Neural cell (in vitro differentiated cells): Measurements from ENCODE around the gene IYD. TPM values are rescaled to one million over a fixed set of nuclear protein-coding genes. Genes with fewer than 3 reads are reported as not detected.

ENCODE experiments used
- H2AFZ ChIP-seq: fragments of 200-600, 300-800 bp; sonication (generic), shearing (Covaris generic); 2 replicates; pipeline ENCODE4 v1.6.0; 2014; ENCODE audit warnings: low read depth, mild to moderate bottlenecking, antibody characterized with exemption, low read length, moderate library complexity
- H3F3A ChIP-seq: fragments of 200-600 bp; shearing (Covaris generic); 2 replicates; pipeline ENCODE4 v1.6.1; 2016; ENCODE audit warnings: mild to moderate bottlenecking, moderate library complexity, mixed read lengths, antibody characterized with exemption, low read length; ENCODE audit not compliant: insufficient read depth, poor library complexity, severe bottlenecking
- H3K27ac ChIP-seq: fragments of 200-600, 300-800 bp; sonication (generic), shearing (Covaris generic); 2 replicates; pipeline ENCODE4 v1.5.1; 2014; ENCODE audit warnings: mild to moderate bottlenecking, low read length, moderate library complexity
- H3K27me3 ChIP-seq: fragments of 300-800, 200-600 bp; sonication (generic), shearing (Covaris generic); 2 replicates; pipeline ENCODE4 v1.6.0; 2014; ENCODE audit warnings: mild to moderate bottlenecking, low read depth, low read length, moderate library complexity; ENCODE audit not compliant: insufficient read depth
- H3K36me3 ChIP-seq: fragments of 300-800, 200-600 bp; sonication (generic), shearing (Covaris generic); 2 replicates; pipeline ENCODE4 v1.5.1; 2014; ENCODE audit warnings: mild to moderate bottlenecking, antibody characterized with exemption, low read length, moderate library complexity; ENCODE audit not compliant: insufficient read depth
- H3K4me2 ChIP-seq: fragments of 300-800, 200-600 bp; sonication (generic), shearing (Covaris generic); 2 replicates; pipeline ENCODE4 v1.6.0; 2014; ENCODE audit warnings: mild to moderate bottlenecking, low read length
- H3K4me3 ChIP-seq: fragments of 300-800, 200-600 bp; sonication (generic), shearing (Covaris generic); 2 replicates; pipeline ENCODE4 v1.5.1; 2014; ENCODE audit warnings: mild to moderate bottlenecking, low read length, moderate library complexity
- H3K79me2 ChIP-seq: fragments of 200-600 bp; shearing (Covaris generic); replicated peaks from 2 replicates; pipeline ENCODE4 v1.6.0; 2014; ENCODE audit warnings: mild to moderate bottlenecking, low read length, moderate library complexity; ENCODE audit not compliant: insufficient read depth
- H3K9ac ChIP-seq: fragments of 300-800, 200-600 bp; sonication (generic), shearing (Covaris generic); 2 replicates; pipeline ENCODE4 v1.6.1; 2016; ENCODE audit warnings: mild to moderate bottlenecking, low read length, mixed read lengths
- H3K9me2 ChIP-seq: fragments of 200-600 bp; shearing (Covaris generic); 2 replicates; pipeline ENCODE4 v1.6.1; 2016; ENCODE audit warnings: mild to moderate bottlenecking, low read length, mixed read lengths; ENCODE audit not compliant: insufficient read depth
- H3K9me3 ChIP-seq: fragments of 200-600, 300-800 bp; sonication (generic), shearing (Covaris generic); 2 replicates; pipeline ENCODE4 v1.6.1; 2016; ENCODE audit warnings: mild to moderate bottlenecking, mixed run types, low read length, moderate library complexity, mixed read lengths
- H4K20me1 ChIP-seq: fragments of 200-600 bp; shearing (Covaris generic); 2 replicates; pipeline ENCODE4 v1.6.1; 2016; ENCODE audit warnings: mild to moderate bottlenecking, mixed run types; ENCODE audit not compliant: insufficient read depth
- EP300 ChIP-seq: fragments of 450-650 bp; conservative IDR thresholded peaks from 2 replicates; pipeline ENCODE4 v1.6.1; 2014; ENCODE audit warnings: antibody characterized with exemption, mild to moderate bottlenecking, moderate library complexity; ENCODE audit not compliant: poor library complexity, severe bottlenecking
- EZH2 ChIP-seq: fragments of 200-600, 300-800 bp; shearing (Covaris generic), sonication (generic); IDR thresholded peaks from 2 replicates; pipeline ENCODE4 v1.6.1; 2014; ENCODE audit warnings: antibody characterized with exemption, low read length, borderline replicate concordance, mild to moderate bottlenecking; ENCODE audit not compliant: insufficient read depth, poor library complexity, severe bottlenecking
- MXI1 ChIP-seq: fragments of 450-650 bp; conservative IDR thresholded peaks from 2 replicates; pipeline ENCODE4 v1.6.1; 2014; ENCODE audit warnings: antibody characterized with exemption, mild to moderate bottlenecking; ENCODE audit not compliant: poor library complexity, severe bottlenecking
- POLR2AphosphoS5 ChIP-seq: IDR thresholded peaks from 2 replicates; pipeline ENCODE4 v1.6.1; 2012
- RAD21 ChIP-seq: fragments of 450-650 bp; conservative IDR thresholded peaks from 2 replicates; pipeline ENCODE4 v1.6.1; 2014; ENCODE audit warnings: antibody characterized with exemption, mild to moderate bottlenecking, moderate library complexity
- SMC3 ChIP-seq: fragments of 450-650 bp; conservative IDR thresholded peaks from 2 replicates; pipeline ENCODE4 v1.6.1; 2014; ENCODE audit warnings: antibody characterized with exemption, mild to moderate bottlenecking, moderate library complexity; ENCODE audit not compliant: poor library complexity
- TAF1 ChIP-seq: IDR thresholded peaks from 2 replicates; pipeline ENCODE4 v1.6.1; 2012; ENCODE audit warnings: low read depth
- polyA plus RNA-seq: library from polyadenylated mRNA; depleted of rRNA; stranded (reverse); fragments of >200 nt; gene quantifications from 2 replicates; pipeline ENCODE4 v1.2.3, GENCODE V29; 2014
- TF ChIP-seq, protein P1 (sequence below): fragments of 450-650 bp; IDR thresholded peaks from 2 replicates; pipeline ENCODE4 v1.5.1; 2014; ENCODE audit warnings: antibody characterized with exemption, mild to moderate bottlenecking, moderate library complexity; ENCODE audit not compliant: poor library complexity, severe bottlenecking
- TF ChIP-seq, protein P2 (sequence below): IDR thresholded peaks from 2 replicates; pipeline ENCODE4 v1.6.1; 2012; ENCODE audit warnings: borderline replicate concordance

The IYD gene
- polyA plus RNA-seq, 1 donor from 2014 or later = not detected

DNA sequence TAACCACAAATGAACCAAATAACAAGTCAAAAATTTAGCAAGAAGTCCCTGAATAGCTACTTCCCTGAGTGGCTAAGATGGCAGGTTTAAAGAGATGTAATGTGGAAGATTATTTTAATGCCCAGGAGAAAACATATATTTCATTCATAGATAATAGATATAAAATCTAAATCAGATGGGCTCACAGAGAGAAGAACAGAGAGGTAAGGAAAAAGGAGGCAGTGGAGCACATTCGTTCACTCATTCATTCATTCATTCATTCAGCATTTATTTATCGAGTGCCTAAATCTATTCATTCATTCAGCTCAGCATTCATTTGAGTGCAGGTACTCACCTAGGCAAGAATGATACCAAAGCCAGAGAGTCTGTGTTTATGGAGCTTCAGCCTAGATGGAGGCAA lies 32.1 kb upstream of the IYD start:
- H3K9me2 ChIP-seq = no peaks in the 10 kb centered on the region
- no peak overlapping the region for H2AFZ ChIP-seq
- no peaks in the 10 kb centered on the region for H3K36me3 ChIP-seq
- H3K4me3 ChIP-seq = no peak overlapping the region
- no peak overlapping the region for H3K27ac ChIP-seq
- no peak overlapping the region for H3K4me2 ChIP-seq
- TF ChIP-seq RAD21 (no peak), POLR2AphosphoS5 (no peak), MXI1 (no peak), TAF1 (no peak)
- TF ChIP-seq, protein P1, sequence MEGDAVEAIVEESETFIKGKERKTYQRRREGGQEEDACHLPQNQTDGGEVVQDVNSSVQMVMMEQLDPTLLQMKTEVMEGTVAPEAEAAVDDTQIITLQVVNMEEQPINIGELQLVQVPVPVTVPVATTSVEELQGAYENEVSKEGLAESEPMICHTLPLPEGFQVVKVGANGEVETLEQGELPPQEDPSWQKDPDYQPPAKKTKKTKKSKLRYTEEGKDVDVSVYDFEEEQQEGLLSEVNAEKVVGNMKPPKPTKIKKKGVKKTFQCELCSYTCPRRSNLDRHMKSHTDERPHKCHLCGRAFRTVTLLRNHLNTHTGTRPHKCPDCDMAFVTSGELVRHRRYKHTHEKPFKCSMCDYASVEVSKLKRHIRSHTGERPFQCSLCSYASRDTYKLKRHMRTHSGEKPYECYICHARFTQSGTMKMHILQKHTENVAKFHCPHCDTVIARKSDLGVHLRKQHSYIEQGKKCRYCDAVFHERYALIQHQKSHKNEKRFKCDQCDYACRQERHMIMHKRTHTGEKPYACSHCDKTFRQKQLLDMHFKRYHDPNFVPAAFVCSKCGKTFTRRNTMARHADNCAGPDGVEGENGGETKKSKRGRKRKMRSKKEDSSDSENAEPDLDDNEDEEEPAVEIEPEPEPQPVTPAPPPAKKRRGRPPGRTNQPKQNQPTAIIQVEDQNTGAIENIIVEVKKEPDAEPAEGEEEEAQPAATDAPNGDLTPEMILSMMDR = no peak
- TF ChIP-seq, protein P2, sequence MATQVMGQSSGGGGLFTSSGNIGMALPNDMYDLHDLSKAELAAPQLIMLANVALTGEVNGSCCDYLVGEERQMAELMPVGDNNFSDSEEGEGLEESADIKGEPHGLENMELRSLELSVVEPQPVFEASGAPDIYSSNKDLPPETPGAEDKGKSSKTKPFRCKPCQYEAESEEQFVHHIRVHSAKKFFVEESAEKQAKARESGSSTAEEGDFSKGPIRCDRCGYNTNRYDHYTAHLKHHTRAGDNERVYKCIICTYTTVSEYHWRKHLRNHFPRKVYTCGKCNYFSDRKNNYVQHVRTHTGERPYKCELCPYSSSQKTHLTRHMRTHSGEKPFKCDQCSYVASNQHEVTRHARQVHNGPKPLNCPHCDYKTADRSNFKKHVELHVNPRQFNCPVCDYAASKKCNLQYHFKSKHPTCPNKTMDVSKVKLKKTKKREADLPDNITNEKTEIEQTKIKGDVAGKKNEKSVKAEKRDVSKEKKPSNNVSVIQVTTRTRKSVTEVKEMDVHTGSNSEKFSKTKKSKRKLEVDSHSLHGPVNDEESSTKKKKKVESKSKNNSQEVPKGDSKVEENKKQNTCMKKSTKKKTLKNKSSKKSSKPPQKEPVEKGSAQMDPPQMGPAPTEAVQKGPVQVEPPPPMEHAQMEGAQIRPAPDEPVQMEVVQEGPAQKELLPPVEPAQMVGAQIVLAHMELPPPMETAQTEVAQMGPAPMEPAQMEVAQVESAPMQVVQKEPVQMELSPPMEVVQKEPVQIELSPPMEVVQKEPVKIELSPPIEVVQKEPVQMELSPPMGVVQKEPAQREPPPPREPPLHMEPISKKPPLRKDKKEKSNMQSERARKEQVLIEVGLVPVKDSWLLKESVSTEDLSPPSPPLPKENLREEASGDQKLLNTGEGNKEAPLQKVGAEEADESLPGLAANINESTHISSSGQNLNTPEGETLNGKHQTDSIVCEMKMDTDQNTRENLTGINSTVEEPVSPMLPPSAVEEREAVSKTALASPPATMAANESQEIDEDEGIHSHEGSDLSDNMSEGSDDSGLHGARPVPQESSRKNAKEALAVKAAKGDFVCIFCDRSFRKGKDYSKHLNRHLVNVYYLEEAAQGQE = no peak
- no peaks in the 10 kb centered on the region for H3K9me3 ChIP-seq
- no peak overlapping the region for H3K9ac ChIP-seq
- no peaks in the 10 kb centered on the region for H3F3A ChIP-seq
- H3K79me2 ChIP-seq = no peaks in the 10 kb centered on the region
- H4K20me1 ChIP-seq = no peaks in the 10 kb centered on the region
- no peaks in the 10 kb centered on the region for H3K27me3 ChIP-seq

DNA sequence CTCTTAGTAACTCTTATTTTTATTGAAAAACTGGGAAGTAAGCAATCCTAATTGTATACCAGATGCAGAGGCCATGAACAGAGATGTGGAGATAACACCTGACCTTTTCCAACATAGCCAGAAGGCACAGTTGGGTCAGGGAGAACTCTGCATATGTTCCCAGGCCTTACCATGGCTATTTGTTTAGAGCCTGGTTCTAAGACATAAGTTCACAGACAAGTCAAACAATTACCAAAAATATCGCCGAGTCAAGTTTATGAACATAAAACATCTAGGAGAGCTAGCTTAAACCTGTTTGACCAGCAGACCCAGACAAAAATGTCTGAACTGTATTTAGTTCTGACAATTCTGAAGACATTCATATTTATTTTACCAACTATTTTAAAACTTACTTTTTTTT lies 26.7 kb upstream of the IYD start:
- H3K27ac ChIP-seq = no peak overlapping the region
- no peaks in the 10 kb centered on the region for H3K9me3 ChIP-seq
- H3K4me3 ChIP-seq = no peak overlapping the region
- no peaks in the 10 kb centered on the region for H3K9me2 ChIP-seq
- H2AFZ ChIP-seq = no peak overlapping the region
- no peaks in the 10 kb centered on the region for H3K27me3 ChIP-seq
- H3F3A ChIP-seq = no peaks in the 10 kb centered on the region
- H4K20me1 ChIP-seq = no peaks in the 10 kb centered on the region
- H3K4me2 ChIP-seq = no peak overlapping the region
- H3K36me3 ChIP-seq = no peaks in the 10 kb centered on the region
- TF ChIP-seq EP300 (no peak), POLR2AphosphoS5 (no peak), RAD21 (no peak), SMC3 (no peak), MXI1 (no peak), TAF1 (no peak), EZH2 (no peak)
- TF ChIP-seq, protein P2 = no peak
- TF ChIP-seq, protein P1 = no peak
- no peaks in the 10 kb centered on the region for H3K79me2 ChIP-seq
- H3K9ac ChIP-seq = no peak overlapping the region
